H9 (cell line): ENCODE measurements around the gene LMO3. TPM values are rescaled to one million over a fixed set of nuclear protein-coding genes. Genes with fewer than 3 reads are reported as not detected.

Experiments used
- DNase-seq: peaks from one replicate; pipeline ENCODE4 v3.0.0-alpha.2; 2017
- H2AFZ ChIP-seq: one replicate; pipeline ENCODE4 v1.6.1; 2013; ENCODE audit warnings: mild to moderate bottlenecking, low read length, control low read depth, moderate library complexity
- H2AK5ac ChIP-seq: 2 replicates; pipeline ENCODE4 v1.6.1; 2013; ENCODE audit warnings: low read length, control low read depth, mixed read lengths; ENCODE audit not compliant: insufficient read length
- H2BK120ac ChIP-seq: one replicate; pipeline ENCODE4 v1.6.1; 2013; ENCODE audit warnings: low read depth, mild to moderate bottlenecking, low read length, control low read depth, inconsistent platforms; ENCODE audit not compliant: poor library complexity, severe bottlenecking
- H2BK12ac ChIP-seq: 2 replicates; pipeline ENCODE4 v1.6.1; 2013; ENCODE audit warnings: low read length, control low read depth, mixed read lengths, low read depth; ENCODE audit not compliant: insufficient read length
- H2BK15ac ChIP-seq: 2 replicates; pipeline ENCODE4 v1.6.1; 2013; ENCODE audit warnings: low read depth, low read length, control low read depth
- H2BK20ac ChIP-seq: one replicate; pipeline ENCODE4 v1.6.1; 2013; ENCODE audit warnings: low read depth, mild to moderate bottlenecking, low read length, control low read depth, inconsistent platforms; ENCODE audit not compliant: poor library complexity, severe bottlenecking
- H2BK5ac ChIP-seq: 2 replicates; pipeline ENCODE4 v1.6.1; 2013; ENCODE audit warnings: low read length, control low read depth, mixed read lengths; ENCODE audit not compliant: insufficient read length
- H3K14ac ChIP-seq: 2 replicates; pipeline ENCODE4 v1.6.1; 2013; ENCODE audit warnings: low read length, control low read depth; ENCODE audit not compliant: insufficient read depth
- H3K18ac ChIP-seq: 2 replicates; pipeline ENCODE4 v1.6.1; 2013; ENCODE audit warnings: low read depth, mild to moderate bottlenecking, mixed read lengths, low read length, control low read depth; ENCODE audit not compliant: insufficient read length
- H3K23ac ChIP-seq: 2 replicates; pipeline ENCODE4 v1.6.1; 2013; ENCODE audit warnings: low read length, control low read depth, mixed read lengths, low read depth; ENCODE audit not compliant: insufficient read length
- H3K23me2 ChIP-seq: 2 replicates; pipeline ENCODE4 v1.6.1; 2013; ENCODE audit warnings: low read depth, mild to moderate bottlenecking, mixed read lengths, low read length, control low read depth; ENCODE audit not compliant: insufficient read length, poor library complexity, severe bottlenecking
- H3K27ac ChIP-seq: 2 replicates; pipeline ENCODE4 v1.5.1; 2013; ENCODE audit warnings: low read length, control low read depth, mixed read lengths, low read depth; ENCODE audit not compliant: insufficient read length
- H3K27me3 ChIP-seq: 2 replicates; pipeline ENCODE4 v1.6.1; 2013; ENCODE audit warnings: low read length, control low read depth, inconsistent platforms; ENCODE audit not compliant: insufficient read depth
- H3K4ac ChIP-seq: 2 replicates; pipeline ENCODE4 v1.6.1; 2013; ENCODE audit warnings: low read depth, mild to moderate bottlenecking, control low read depth, inconsistent platforms, low read length, moderate library complexity
- H3K4me1 ChIP-seq: 2 replicates; pipeline ENCODE4 v1.6.1; 2013; ENCODE audit warnings: low read length, control low read depth, inconsistent platforms; ENCODE audit not compliant: insufficient read depth
- H3K4me2 ChIP-seq: 2 replicates; pipeline ENCODE4 v1.6.1; 2013; ENCODE audit warnings: low read length, control low read depth, mixed read lengths; ENCODE audit not compliant: insufficient read length, insufficient read depth
- H3K56ac ChIP-seq: 2 replicates; pipeline ENCODE4 v1.6.1; 2013; ENCODE audit warnings: low read depth, mild to moderate bottlenecking, mixed read lengths, low read length, control low read depth; ENCODE audit not compliant: insufficient read length
- H3K79me1 ChIP-seq: 2 replicates; pipeline ENCODE4 v1.6.1; 2013; ENCODE audit warnings: low read depth, mild to moderate bottlenecking, moderate library complexity, low read length, control low read depth, inconsistent platforms; ENCODE audit not compliant: insufficient read depth, poor library complexity, severe bottlenecking
- H3K79me2 ChIP-seq: 2 replicates; pipeline ENCODE4 v1.6.1; 2013; ENCODE audit warnings: low read length, control low read depth, inconsistent platforms; ENCODE audit not compliant: insufficient read depth
- H3K9ac ChIP-seq: 2 replicates; pipeline ENCODE4 v1.6.1; 2013; ENCODE audit warnings: low read length, control low read depth, mixed read lengths; ENCODE audit not compliant: insufficient read length; ENCODE audit errors: extremely low read depth
- H3K9me3 ChIP-seq: one replicate; pipeline ENCODE4 v1.6.1; 2013; ENCODE audit warnings: low read depth, low read length, inconsistent platforms; ENCODE audit not compliant: control insufficient read depth
- H3T11ph ChIP-seq: one replicate; pipeline ENCODE4 v1.6.1; 2013; ENCODE audit warnings: mild to moderate bottlenecking, low read length, control low read depth, inconsistent platforms
- H4K20me1 ChIP-seq: one replicate; pipeline ENCODE4 v1.6.1; 2013; ENCODE audit not compliant: control insufficient read depth, insufficient read length, insufficient read depth
- H4K5ac ChIP-seq: 2 replicates; pipeline ENCODE4 v1.6.1; 2013; ENCODE audit warnings: low read depth, mild to moderate bottlenecking, mixed read lengths, low read length, control low read depth; ENCODE audit not compliant: insufficient read length
- H4K8ac ChIP-seq: replicated peaks from 2 replicates; pipeline ENCODE4 v1.6.1; 2013; ENCODE audit warnings: low read length, control low read depth, mixed read lengths, low read depth; ENCODE audit not compliant: insufficient read length
- H4K91ac ChIP-seq: 2 replicates; pipeline ENCODE4 v1.6.1; 2013; ENCODE audit warnings: low read depth, mild to moderate bottlenecking, moderate library complexity, mixed read lengths, low read length, control low read depth; ENCODE audit not compliant: insufficient read length
- H3K27ac Mint-ChIP-seq, 3 experiments: 2 replicates in 2 of 3; 3 replicates in 1 of 3; pipeline ENCODE4 v1.8.0; 2020 to 2021; ENCODE audit warnings: mixed read lengths in 3 of 3, mild to moderate bottlenecking in 1 of 3, moderate library complexity in 1 of 3
- H3K27me3 Mint-ChIP-seq: 2 replicates; pipeline ENCODE4 v1.8.0; 2021; ENCODE audit warnings: low read depth, mild to moderate bottlenecking, moderate library complexity, mixed read lengths
- H3K36me3 Mint-ChIP-seq, 3 experiments: 2 replicates in 2 of 3; 3 replicates in 1 of 3; pipeline ENCODE4 v1.8.0; 2020 to 2021; ENCODE audit warnings: low read depth in 3 of 3, mixed read lengths in 3 of 3; ENCODE audit not compliant: insufficient read depth in 1 of 3
- H3K4me1 Mint-ChIP-seq, 2 experiments: 2 replicates each; pipeline ENCODE4 v1.8.0; 2020; ENCODE audit warnings: mixed read lengths in 2 of 2
- H3K4me3 Mint-ChIP-seq, 2 experiments: 2 replicates in 1 of 2; 3 replicates in 1 of 2; pipeline ENCODE4 v1.8.0; 2020 to 2021; ENCODE audit warnings: mild to moderate bottlenecking in 2 of 2, mixed read lengths in 2 of 2, moderate library complexity in 1 of 2
- H3K9me3 Mint-ChIP-seq, 2 experiments: 2 replicates in 1 of 2; 3 replicates in 1 of 2; pipeline ENCODE4 v1.8.0; 2020; ENCODE audit warnings: mild to moderate bottlenecking in 2 of 2, mixed read lengths in 2 of 2, moderate library complexity in 1 of 2
- total RNA-seq: library from RNA; stranded (reverse); gene quantifications from 2 replicates; pipeline ENCODE4 v1.2.1, GENCODE V29; 2021
- TF ChIP-seq, protein P1 (sequence below): fragments of 200-600 bp; sonication (generic); conservative IDR thresholded peaks from 3 replicates; pipeline ENCODE4 v1.8.0; 2021; ENCODE audit warnings: antibody characterized with exemption, mild to moderate bottlenecking

Gene LMO3
- total RNA-seq, 1 experiment from 2014 or later: not detected

DNA sequence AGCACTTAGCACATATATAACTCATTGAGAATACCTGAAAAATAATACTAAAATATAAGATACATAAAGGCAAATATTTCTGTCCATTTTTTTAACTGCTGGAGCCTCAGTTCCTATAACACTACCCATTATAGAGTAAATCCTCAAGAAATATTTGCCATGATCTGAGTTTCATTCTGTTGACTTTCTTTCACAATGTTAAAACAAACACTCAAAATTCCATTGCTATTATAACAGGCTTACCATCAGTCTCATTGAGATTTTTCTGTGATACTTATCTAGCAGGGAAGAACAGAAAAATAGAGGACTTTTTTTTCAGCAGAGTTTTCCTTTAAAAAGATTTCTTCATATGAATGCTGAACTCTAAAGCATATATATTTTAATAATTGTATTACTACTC, 24.5 kb downstream of the LMO3 start:
- no peaks in the 10 kb centered on the region for H3K79me1 ChIP-seq
- Mint-ChIP-seq H3K27me3 (no peaks in the 10 kb centered on the region), H3K4me3 (no peak overlapping the region), H3K36me3 (peaks cover 0 to 9% (median 6%) of the 10 kb centered on the region in 3 experiments; a peak in 4 of 7 replicates), H3K9me3 (peaks cover 0 to 4% of the 10 kb centered on the region in 2 experiments; a peak in 2 of 5 replicates), H3K4me1 (peaks cover 0 to under 1% of the 10 kb centered on the region in 2 experiments; a peak in 2 of 4 replicates), H3K27ac (no peak overlapping the region)
- no peak overlapping the region for H3T11ph ChIP-seq
- H3K4me1 ChIP-seq: no peaks in the 10 kb centered on the region
- H2BK15ac ChIP-seq: no peak overlapping the region
- H3K18ac ChIP-seq: no peak overlapping the region
- H2AFZ ChIP-seq: no peak overlapping the region
- H3K4me2 ChIP-seq: no peak overlapping the region
- TF ChIP-seq, protein P1, sequence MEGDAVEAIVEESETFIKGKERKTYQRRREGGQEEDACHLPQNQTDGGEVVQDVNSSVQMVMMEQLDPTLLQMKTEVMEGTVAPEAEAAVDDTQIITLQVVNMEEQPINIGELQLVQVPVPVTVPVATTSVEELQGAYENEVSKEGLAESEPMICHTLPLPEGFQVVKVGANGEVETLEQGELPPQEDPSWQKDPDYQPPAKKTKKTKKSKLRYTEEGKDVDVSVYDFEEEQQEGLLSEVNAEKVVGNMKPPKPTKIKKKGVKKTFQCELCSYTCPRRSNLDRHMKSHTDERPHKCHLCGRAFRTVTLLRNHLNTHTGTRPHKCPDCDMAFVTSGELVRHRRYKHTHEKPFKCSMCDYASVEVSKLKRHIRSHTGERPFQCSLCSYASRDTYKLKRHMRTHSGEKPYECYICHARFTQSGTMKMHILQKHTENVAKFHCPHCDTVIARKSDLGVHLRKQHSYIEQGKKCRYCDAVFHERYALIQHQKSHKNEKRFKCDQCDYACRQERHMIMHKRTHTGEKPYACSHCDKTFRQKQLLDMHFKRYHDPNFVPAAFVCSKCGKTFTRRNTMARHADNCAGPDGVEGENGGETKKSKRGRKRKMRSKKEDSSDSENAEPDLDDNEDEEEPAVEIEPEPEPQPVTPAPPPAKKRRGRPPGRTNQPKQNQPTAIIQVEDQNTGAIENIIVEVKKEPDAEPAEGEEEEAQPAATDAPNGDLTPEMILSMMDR: no peak
- H3K27ac ChIP-seq: no peak overlapping the region
- no peak overlapping the region for H3K23ac ChIP-seq
- H3K27me3 ChIP-seq: no peaks in the 10 kb centered on the region
- no peak overlapping the region for H3K9ac ChIP-seq
- H2BK120ac ChIP-seq: no peak overlapping the region
- no peak overlapping the region for H3K4ac ChIP-seq
- no peak overlapping the region for H4K8ac ChIP-seq
- no peaks in the 10 kb centered on the region for H3K79me2 ChIP-seq
- no peak overlapping the region for H2BK20ac ChIP-seq
- DNase-seq: no peak
- H3K9me3 ChIP-seq: no peaks in the 10 kb centered on the region
- H2BK12ac ChIP-seq: no peak overlapping the region
- no peak overlapping the region for H3K56ac ChIP-seq
- H3K14ac ChIP-seq: no peak overlapping the region
- no peak overlapping the region for H4K5ac ChIP-seq
- no peak overlapping the region for H2AK5ac ChIP-seq
- H4K20me1 ChIP-seq: no peaks in the 10 kb centered on the region
- no peak overlapping the region for H4K91ac ChIP-seq
- H2BK5ac ChIP-seq: no peak overlapping the region
- no peaks in the 10 kb centered on the region for H3K23me2 ChIP-seq
